Measurements from ENCODE around the gene PEPD. TPM values are rescaled to one million over a fixed set of nuclear protein-coding genes. Genes with fewer than 3 reads are reported as not detected.

The PEPD gene
- total RNA-seq, 1 donor from 2014 or later, result 39.2 TPM

DNA sequence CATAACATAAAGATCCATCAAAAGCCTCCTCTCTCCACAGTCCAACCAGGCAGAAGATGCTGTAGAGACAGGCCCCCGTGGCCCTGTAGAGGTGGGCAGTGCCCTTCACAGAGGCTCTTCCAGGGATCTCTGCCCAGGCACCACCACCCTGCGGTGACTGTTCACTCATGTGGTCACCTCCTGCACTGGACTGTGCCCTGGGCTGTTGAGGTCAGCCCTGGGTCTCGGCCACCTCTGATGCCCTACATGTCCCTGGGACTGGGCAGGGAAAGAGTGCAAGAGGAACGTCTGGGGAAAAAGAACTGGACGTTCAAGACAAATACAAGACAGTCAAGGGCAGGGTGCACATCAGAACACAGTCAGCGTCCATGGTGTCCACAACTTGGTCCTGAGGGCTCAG is 22.3 kb downstream of the PEPD start:
- H3K27ac Mint-ChIP-seq, result no peak overlapping the region
- TF ChIP-seq, protein P1, sequence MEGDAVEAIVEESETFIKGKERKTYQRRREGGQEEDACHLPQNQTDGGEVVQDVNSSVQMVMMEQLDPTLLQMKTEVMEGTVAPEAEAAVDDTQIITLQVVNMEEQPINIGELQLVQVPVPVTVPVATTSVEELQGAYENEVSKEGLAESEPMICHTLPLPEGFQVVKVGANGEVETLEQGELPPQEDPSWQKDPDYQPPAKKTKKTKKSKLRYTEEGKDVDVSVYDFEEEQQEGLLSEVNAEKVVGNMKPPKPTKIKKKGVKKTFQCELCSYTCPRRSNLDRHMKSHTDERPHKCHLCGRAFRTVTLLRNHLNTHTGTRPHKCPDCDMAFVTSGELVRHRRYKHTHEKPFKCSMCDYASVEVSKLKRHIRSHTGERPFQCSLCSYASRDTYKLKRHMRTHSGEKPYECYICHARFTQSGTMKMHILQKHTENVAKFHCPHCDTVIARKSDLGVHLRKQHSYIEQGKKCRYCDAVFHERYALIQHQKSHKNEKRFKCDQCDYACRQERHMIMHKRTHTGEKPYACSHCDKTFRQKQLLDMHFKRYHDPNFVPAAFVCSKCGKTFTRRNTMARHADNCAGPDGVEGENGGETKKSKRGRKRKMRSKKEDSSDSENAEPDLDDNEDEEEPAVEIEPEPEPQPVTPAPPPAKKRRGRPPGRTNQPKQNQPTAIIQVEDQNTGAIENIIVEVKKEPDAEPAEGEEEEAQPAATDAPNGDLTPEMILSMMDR (IDR thresholded peaks at IDR 0.05; ENCODE audit: unreplicated experiment), result no peak
- no peaks in the 10 kb centered on the region for H3K27me3 Mint-ChIP-seq
- no peaks in the 10 kb centered on the region for H3K4me1 Mint-ChIP-seq (ENCODE audit: low read depth)
- DNase-seq (ENCODE audit: low spot score, unreplicated experiment), result no peak
- no peak overlapping the region for H3K4me3 Mint-ChIP-seq (ENCODE audit: low read depth)
- H3K36me3 Mint-ChIP-seq (ENCODE audit: insufficient read depth), result peaks cover 3% of the 10 kb centered on the region
- H3K9me3 Mint-ChIP-seq (ENCODE audit: low read depth), result no peaks in the 10 kb centered on the region

DNA sequence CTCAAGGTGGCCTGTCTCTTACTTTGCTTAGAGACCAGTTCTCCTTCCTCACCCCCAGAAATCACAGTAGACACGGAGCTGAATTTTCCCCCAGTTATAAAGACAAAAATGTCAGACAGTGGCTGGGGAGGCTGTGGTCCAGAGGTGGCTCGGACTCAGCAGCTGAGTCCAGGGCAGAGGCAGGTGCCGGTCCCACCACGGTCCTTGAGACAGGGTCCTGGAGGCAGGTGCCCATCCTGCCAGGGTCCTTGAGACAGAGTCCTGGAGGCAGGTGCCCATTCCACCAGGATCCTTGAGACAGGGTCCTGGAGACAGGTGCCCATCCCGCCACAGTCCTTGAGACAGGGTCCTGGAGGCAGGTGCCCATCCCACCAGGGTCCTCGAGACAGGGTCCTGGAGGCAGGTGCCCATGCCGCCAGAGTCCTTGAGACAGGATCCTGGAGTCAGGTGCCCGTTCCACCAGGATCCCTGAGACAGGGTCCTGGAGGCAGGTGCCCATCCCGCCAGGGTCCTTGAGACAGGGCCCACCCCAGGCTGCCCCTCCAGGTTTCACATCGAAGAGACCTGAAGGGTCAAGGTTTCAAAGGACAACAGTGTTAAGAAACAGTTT is 23.1 kb downstream of the PEPD start:
- Mint-ChIP-seq H3K36me3 (ENCODE audit: insufficient read depth) (peaks cover 3% of the 10 kb centered on the region), H3K27me3 (no peaks in the 10 kb centered on the region), H3K9me3 (ENCODE audit: low read depth) (no peaks in the 10 kb centered on the region), H3K4me3 (ENCODE audit: low read depth) (no peak overlapping the region), H3K27ac (peak overlapping the region; percentile 67), H3K4me1 (ENCODE audit: low read depth) (no peaks in the 10 kb centered on the region)
- no peak for DNase-seq (ENCODE audit: low spot score, unreplicated experiment)
- TF ChIP-seq, protein P1 (IDR thresholded peaks at IDR 0.05; ENCODE audit: unreplicated experiment), result no peak

DNA sequence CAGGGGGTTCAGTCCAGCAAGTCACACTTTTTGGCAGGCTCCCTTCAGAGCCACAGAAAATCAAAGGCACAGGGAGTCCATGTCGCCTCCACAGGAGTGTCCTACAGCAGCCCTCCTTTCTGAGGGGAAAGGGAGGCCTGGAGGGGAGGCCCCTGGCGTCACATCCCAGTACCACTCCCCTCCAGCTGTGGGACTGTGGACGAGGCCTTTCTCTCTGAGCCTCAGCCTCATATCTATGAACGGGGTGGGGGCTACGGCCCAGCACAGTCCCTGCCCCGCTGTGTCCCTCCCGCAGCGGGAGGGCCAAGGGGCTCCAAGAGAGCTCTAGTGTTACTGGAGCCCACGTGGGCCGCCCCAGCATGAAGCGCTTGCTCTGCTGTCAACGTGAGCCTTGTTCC is 23.8 kb downstream of the PEPD start:
- DNase-seq (ENCODE audit: low spot score, unreplicated experiment), result no peak
- H3K4me1 Mint-ChIP-seq (ENCODE audit: low read depth), result no peaks in the 10 kb centered on the region
- H3K27me3 Mint-ChIP-seq, result no peaks in the 10 kb centered on the region
- H3K4me3 Mint-ChIP-seq (ENCODE audit: low read depth), result no peak overlapping the region
- H3K9me3 Mint-ChIP-seq (ENCODE audit: low read depth), result no peaks in the 10 kb centered on the region
- H3K36me3 Mint-ChIP-seq (ENCODE audit: insufficient read depth), result peaks cover 3% of the 10 kb centered on the region
- no peak overlapping the region for H3K27ac Mint-ChIP-seq
- TF ChIP-seq, protein P1 (IDR thresholded peaks at IDR 0.05; ENCODE audit: unreplicated experiment), result no peak

DNA sequence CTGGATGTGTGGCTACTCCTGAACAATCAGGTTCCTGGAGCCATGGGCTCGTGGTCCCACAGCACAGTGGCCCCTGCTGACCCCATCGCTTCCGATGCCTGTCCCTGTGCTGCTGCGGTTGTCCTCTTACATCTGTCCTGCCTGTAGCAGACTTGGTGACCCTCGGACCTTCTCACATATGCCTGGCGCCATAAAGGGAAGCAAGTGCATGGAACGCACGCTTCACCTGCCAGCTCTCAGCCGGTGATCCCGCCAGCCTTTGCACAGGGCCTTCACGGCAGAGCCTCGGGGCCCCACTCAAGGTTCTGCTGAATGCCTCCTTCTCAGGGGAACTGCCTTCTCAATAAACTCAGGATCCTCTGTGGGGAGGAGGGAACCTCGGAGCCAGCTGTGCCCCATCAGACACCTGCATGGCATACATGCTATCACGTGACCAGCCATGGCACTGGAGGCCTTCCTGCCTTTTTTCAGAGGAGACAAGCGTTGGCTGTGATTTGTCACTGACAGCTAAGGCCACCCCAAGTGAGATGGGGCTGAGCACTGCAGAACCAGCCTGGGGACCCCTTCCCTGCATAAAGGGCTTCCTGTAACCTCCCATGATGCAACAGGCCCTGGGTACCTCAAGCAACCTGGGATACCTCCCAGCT is 24.3 kb downstream of the PEPD start:
- H3K9me3 Mint-ChIP-seq (ENCODE audit: low read depth), result no peaks in the 10 kb centered on the region
- no peak for DNase-seq (ENCODE audit: low spot score, unreplicated experiment)
- TF ChIP-seq, protein P1 (IDR thresholded peaks at IDR 0.05; ENCODE audit: unreplicated experiment), result no peak
- H3K4me1 Mint-ChIP-seq (ENCODE audit: low read depth), result no peaks in the 10 kb centered on the region
- no peak overlapping the region for H3K27ac Mint-ChIP-seq
- peaks cover 3% of the 10 kb centered on the region for H3K36me3 Mint-ChIP-seq (ENCODE audit: insufficient read depth)
- no peak overlapping the region for H3K4me3 Mint-ChIP-seq (ENCODE audit: low read depth)
- H3K27me3 Mint-ChIP-seq, result no peaks in the 10 kb centered on the region

DNA sequence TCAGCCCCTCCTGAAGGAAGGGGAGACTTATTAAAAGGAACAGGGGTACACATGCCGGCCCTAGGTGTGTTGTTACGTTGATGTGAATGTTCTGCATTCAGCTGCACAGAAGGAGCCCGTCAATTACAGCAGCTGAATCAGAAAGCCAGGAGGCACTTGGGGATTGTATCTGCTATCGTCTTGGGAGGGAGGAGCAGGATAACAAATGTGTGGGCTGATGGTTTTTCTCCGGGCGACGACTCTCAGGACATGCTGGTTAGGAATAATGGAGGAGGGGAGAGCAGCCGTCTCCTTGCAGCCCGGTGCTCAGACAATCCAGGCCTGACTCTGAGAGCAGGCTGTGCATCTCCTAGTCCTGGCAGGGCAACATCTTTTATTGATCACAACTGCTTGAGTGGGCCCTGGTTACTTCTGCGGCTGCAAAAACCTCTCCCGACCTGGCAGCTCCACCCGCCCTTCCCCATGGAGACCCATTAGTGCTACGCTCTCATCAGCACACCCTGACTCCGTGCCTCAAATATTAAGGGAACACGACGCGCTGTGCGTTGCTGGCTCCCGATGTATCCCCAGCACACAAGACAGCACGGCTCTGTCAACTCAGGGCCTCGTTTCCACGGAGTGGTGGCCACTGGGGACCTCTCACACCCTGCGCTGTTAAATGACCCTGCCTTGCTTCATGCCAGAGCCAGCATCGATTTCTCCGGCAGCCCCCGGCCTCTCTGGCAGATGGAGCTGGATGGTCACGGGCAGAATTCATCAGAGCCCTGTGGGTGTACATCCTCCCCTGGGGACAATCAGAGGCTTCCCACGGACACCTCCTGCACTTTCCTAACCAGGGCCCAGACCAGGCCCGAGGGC is 25.3 kb downstream of the PEPD start:
- no peak for DNase-seq (ENCODE audit: low spot score, unreplicated experiment)
- peak overlapping the region; percentile 45 for H3K27ac Mint-ChIP-seq
- no peaks in the 10 kb centered on the region for H3K9me3 Mint-ChIP-seq (ENCODE audit: low read depth)
- peaks cover 2% of the 10 kb centered on the region for H3K4me1 Mint-ChIP-seq (ENCODE audit: low read depth)
- peaks cover 3% of the 10 kb centered on the region for H3K36me3 Mint-ChIP-seq (ENCODE audit: insufficient read depth)
- H3K4me3 Mint-ChIP-seq (ENCODE audit: low read depth), result no peak overlapping the region
- TF ChIP-seq, protein P1 (IDR thresholded peaks at IDR 0.05; ENCODE audit: unreplicated experiment), result no peak
- H3K27me3 Mint-ChIP-seq, result no peaks in the 10 kb centered on the region

All from progenitor cell of endocrine pancreas (in vitro differentiated cells).